Loucy (cell line): ENCODE data around the gene RPP25L.

Experiments
- H2AFZ ChIP-seq: fragments of 200-600 bp; sonication (generic); 2 replicates; pipeline ENCODE4 v1.6.0; 2016; ENCODE audit warnings: antibody characterized with exemption, mild to moderate bottlenecking, low read length, moderate library complexity
- H3F3A ChIP-seq: fragments of 200-600 bp; 2 replicates; pipeline ENCODE4 v1.6.0; 2016; ENCODE audit warnings: antibody characterized with exemption, low read depth, mild to moderate bottlenecking
- H3K27me3 ChIP-seq: fragments of 200-600 bp; sonication (generic); 2 replicates; pipeline ENCODE4 v1.6.1; 2014; ENCODE audit warnings: low read length, mild to moderate bottlenecking; ENCODE audit not compliant: insufficient read depth, poor library complexity, severe bottlenecking
- H3K36me3 ChIP-seq: fragments of 200-600 bp; sonication (generic); 2 replicates; pipeline ENCODE4 v1.6.1; 2016; ENCODE audit warnings: low read length; ENCODE audit not compliant: insufficient read depth
- H3K4me1 ChIP-seq: fragments of 200-600 bp; sonication (generic); 2 replicates; pipeline ENCODE4 v1.5.1; 2014; ENCODE audit warnings: low read length, mild to moderate bottlenecking; ENCODE audit not compliant: insufficient read depth, poor library complexity, severe bottlenecking
- H3K4me2 ChIP-seq: fragments of 200-600 bp; sonication (generic); 2 replicates; pipeline ENCODE4 v1.6.0; 2014; ENCODE audit warnings: antibody characterized with exemption, low read length, low read depth, mild to moderate bottlenecking; ENCODE audit not compliant: poor library complexity, severe bottlenecking
- H3K4me3 ChIP-seq: fragments of 200-600 bp; sonication (generic); 2 replicates; pipeline ENCODE4 v1.5.1; 2014; ENCODE audit warnings: low read length, mild to moderate bottlenecking, mixed read lengths; ENCODE audit not compliant: poor library complexity, severe bottlenecking
- H3K79me2 ChIP-seq: fragments of 200-600 bp; sonication (generic); 2 replicates; pipeline ENCODE4 v1.6.1; 2014; ENCODE audit warnings: low read length; ENCODE audit not compliant: insufficient read depth
- H3K9ac ChIP-seq: fragments of 200-600 bp; sonication (generic); 2 replicates; pipeline ENCODE4 v1.6.0; 2014; ENCODE audit warnings: mild to moderate bottlenecking, low read depth, low read length, moderate library complexity; ENCODE audit not compliant: poor library complexity, severe bottlenecking
- H3K9me2 ChIP-seq: fragments of 200-600 bp; sonication (generic); replicated peaks from 2 replicates; pipeline ENCODE4 v1.6.1; 2016; ENCODE audit warnings: low read depth, low read length, mixed read lengths
- H3K9me3 ChIP-seq: fragments of 200-600 bp; sonication (generic); 2 replicates; pipeline ENCODE4 v1.6.1; 2014; ENCODE audit warnings: mild to moderate bottlenecking, antibody characterized with exemption, low read length, low read depth; ENCODE audit not compliant: insufficient read depth
- H4K20me1 ChIP-seq: fragments of 200-600 bp; sonication (generic); 2 replicates; pipeline ENCODE4 v1.6.0; 2014; ENCODE audit warnings: antibody characterized with exemption, low read length, mild to moderate bottlenecking; ENCODE audit not compliant: insufficient read depth, poor library complexity, severe bottlenecking
- EZH2phosphoT487 ChIP-seq: fragments of 200-600 bp; IDR thresholded peaks from 2 replicates; pipeline ENCODE4 v1.6.1; 2018; ENCODE audit warnings: antibody characterized with exemption, mild to moderate bottlenecking, moderate library complexity, borderline replicate concordance
- TF ChIP-seq, protein P1 (sequence below): fragments of 200-600 bp; sonication (generic); conservative IDR thresholded peaks from 2 replicates; pipeline ENCODE4 v1.5.1; 2014; ENCODE audit warnings: mild to moderate bottlenecking, antibody characterized with exemption, low read length

Gene RPP25L

DNA sequence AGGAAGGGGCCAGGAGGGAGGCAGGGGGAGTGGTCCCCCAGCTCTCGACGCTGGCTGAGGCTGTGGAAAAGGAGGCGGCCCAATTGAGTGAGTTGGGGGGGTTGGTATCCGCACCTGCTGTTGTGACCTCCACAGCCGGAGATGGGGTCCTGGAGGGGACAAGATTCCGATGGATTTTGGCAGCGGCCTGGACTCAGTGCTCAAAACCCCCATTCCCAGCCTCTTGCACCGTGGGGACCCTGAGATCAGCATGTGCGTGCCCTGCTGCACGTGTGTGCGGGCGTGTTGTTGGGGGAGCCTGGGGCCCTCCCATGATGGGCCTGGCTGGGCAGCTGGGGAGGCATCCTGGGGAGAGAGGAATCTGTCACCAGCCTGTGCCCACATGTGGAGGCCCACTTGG is 37.3 kb downstream of the RPP25L start:
- Histone ChIP-seq H3K4me2 (no peak overlapping the region), H3K4me1 (no peaks in the 10 kb centered on the region), H3K9me2 (no peaks in the 10 kb centered on the region), H2AFZ (no peak overlapping the region), H4K20me1 (no peaks in the 10 kb centered on the region), H3F3A (no peaks in the 10 kb centered on the region), H3K79me2 (no peaks in the 10 kb centered on the region), H3K27me3 (no peaks in the 10 kb centered on the region), H3K36me3 (no peaks in the 10 kb centered on the region), H3K9me3 (no peaks in the 10 kb centered on the region), H3K9ac (no peak overlapping the region), H3K4me3 (no peak overlapping the region)
- TF ChIP-seq EZH2phosphoT487: no peak
- TF ChIP-seq, protein P1, sequence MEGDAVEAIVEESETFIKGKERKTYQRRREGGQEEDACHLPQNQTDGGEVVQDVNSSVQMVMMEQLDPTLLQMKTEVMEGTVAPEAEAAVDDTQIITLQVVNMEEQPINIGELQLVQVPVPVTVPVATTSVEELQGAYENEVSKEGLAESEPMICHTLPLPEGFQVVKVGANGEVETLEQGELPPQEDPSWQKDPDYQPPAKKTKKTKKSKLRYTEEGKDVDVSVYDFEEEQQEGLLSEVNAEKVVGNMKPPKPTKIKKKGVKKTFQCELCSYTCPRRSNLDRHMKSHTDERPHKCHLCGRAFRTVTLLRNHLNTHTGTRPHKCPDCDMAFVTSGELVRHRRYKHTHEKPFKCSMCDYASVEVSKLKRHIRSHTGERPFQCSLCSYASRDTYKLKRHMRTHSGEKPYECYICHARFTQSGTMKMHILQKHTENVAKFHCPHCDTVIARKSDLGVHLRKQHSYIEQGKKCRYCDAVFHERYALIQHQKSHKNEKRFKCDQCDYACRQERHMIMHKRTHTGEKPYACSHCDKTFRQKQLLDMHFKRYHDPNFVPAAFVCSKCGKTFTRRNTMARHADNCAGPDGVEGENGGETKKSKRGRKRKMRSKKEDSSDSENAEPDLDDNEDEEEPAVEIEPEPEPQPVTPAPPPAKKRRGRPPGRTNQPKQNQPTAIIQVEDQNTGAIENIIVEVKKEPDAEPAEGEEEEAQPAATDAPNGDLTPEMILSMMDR: no peak

DNA sequence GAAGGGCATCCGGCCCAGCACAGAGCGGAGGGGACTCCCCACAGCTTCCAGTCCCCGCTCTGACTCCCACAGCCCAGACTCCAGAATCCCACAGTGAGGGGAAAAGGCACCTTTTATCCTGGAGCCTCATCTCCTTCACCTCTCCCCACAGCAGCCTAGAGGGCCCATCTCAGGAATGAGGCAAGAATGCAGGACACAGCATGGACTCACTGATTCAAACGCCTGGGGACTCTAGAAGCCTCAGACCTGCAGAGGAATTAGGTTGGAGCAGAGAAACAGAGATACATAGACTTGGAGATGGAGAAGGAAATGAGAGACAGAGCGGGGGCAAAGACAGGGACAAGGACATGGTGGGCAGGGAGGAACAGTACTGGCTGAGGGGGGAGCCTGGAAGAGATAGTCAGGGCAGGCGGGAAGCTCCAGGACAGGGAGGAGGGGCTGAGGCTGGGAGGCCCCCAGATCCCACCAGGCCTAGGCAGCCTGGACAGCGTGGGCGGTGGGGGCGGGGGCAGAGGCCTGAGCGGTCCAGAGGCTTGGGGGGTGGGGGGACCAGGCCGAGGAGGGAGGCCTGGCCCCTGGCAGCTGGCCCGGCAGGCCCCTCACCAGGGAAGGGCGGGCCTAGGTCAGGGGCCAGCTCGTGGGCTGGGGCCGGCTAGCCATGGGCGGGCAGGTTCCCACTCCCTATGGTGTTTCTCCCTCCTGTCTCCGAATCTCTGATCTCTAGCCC is 38.1 kb downstream of the RPP25L start:
- Histone ChIP-seq H3K4me2 (no peak overlapping the region), H3K4me3 (no peak overlapping the region), H3K9ac (no peak overlapping the region), H3K9me2 (no peaks in the 10 kb centered on the region), H4K20me1 (no peaks in the 10 kb centered on the region), H3K9me3 (no peaks in the 10 kb centered on the region), H2AFZ (no peak overlapping the region), H3K27me3 (no peaks in the 10 kb centered on the region), H3F3A (no peaks in the 10 kb centered on the region), H3K79me2 (no peaks in the 10 kb centered on the region), H3K4me1 (no peaks in the 10 kb centered on the region), H3K36me3 (no peaks in the 10 kb centered on the region)
- TF ChIP-seq, protein P1: no peak
- no peak for TF ChIP-seq EZH2phosphoT487

DNA sequence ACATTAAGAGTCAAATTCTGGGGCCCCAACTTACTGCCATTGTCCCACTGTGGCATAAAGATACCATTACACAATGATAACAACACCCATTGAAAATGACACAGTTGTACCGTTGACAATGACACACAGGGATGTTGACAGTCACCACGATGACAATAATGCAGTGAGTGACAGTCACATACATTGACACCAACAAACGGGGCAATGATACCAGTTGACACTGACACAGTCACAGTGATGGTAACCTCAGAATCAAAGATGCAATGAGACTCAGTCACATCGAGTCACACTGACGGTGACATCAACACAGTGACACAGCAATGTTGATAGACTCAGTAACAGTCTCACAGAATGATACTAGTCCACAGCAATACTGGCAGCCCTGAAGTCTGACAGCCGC is 39.3 kb downstream of the RPP25L start:
- no peaks in the 10 kb centered on the region for H3K27me3 ChIP-seq
- H3K4me3 ChIP-seq: no peak overlapping the region
- no peaks in the 10 kb centered on the region for H4K20me1 ChIP-seq
- no peaks in the 10 kb centered on the region for H3K36me3 ChIP-seq
- no peaks in the 10 kb centered on the region for H3F3A ChIP-seq
- no peaks in the 10 kb centered on the region for H3K79me2 ChIP-seq
- H3K4me2 ChIP-seq: no peak overlapping the region
- H3K9ac ChIP-seq: no peak overlapping the region
- H2AFZ ChIP-seq: no peak overlapping the region
- TF ChIP-seq EZH2phosphoT487: no peak
- TF ChIP-seq, protein P1: no peak
- H3K9me3 ChIP-seq: no peaks in the 10 kb centered on the region
- H3K4me1 ChIP-seq: no peaks in the 10 kb centered on the region
- H3K9me2 ChIP-seq: no peaks in the 10 kb centered on the region
